Kidney (tissue), 14 donors: ENCODE measurements around the gene LMO3. TPM values are rescaled to one million over a fixed set of nuclear protein-coding genes. Genes with fewer than 3 reads are reported as not detected.

ENCODE experiments used
- DNase-seq, 5 donors: peaks; one replicate each; pipeline ENCODE4 v3.0.0-alpha.2; 2013 to 2020
- FAIRE-seq: peaks from 2 replicates; lab custom pipeline; 2012; peaks lifted over from hg19 to GRCh38; lab: Jason Lieb, UNC
- H3K27ac ChIP-seq, 2 donors: one replicate each; pipeline ENCODE4 v1.7.0; 2013; ENCODE audit warnings: low read depth in 2 of 2, low read length in 2 of 2, inconsistent platforms in 1 of 2
- H3K27me3 ChIP-seq: one replicate; pipeline ENCODE4 v1.7.1; 2013; ENCODE audit warnings: low read length, inconsistent platforms; ENCODE audit not compliant: control insufficient read depth, insufficient read depth
- H3K36me3 ChIP-seq, 3 donors: one replicate each; pipeline versions ENCODE4 v1.7.0 to v1.7.1; 2013; ENCODE audit warnings: low read length in 3 of 3, control low read depth in 1 of 3, inconsistent platforms in 1 of 3; ENCODE audit not compliant: insufficient read depth in 3 of 3, control insufficient read depth in 2 of 3
- H3K4me1 ChIP-seq, 3 donors: one replicate each; pipeline versions ENCODE4 v1.7.0 to v1.7.1; 2013; ENCODE audit warnings: low read length in 3 of 3, inconsistent platforms in 1 of 3, low read depth in 1 of 3; ENCODE audit not compliant: control insufficient read depth in 2 of 3, insufficient read depth in 2 of 3
- H3K4me3 ChIP-seq, 3 donors: one replicate each; pipeline versions ENCODE4 v1.7.0 to v1.8.1; 2013; ENCODE audit warnings: low read length in 3 of 3, control low read depth in 1 of 3, inconsistent platforms in 1 of 3
- H3K9ac ChIP-seq, 3 donors: one replicate each; pipeline versions ENCODE4 v1.7.0 to v1.7.1; 2013; ENCODE audit warnings: low read length in 3 of 3, control low read depth in 1 of 3, inconsistent platforms in 1 of 3
- H3K9me3 ChIP-seq, 3 donors: one replicate each; pipeline versions ENCODE4 v1.7.0 to v1.7.1; 2013; ENCODE audit warnings: low read length in 3 of 3, control low read depth in 1 of 3, inconsistent platforms in 1 of 3; ENCODE audit not compliant: control insufficient read depth in 2 of 3, insufficient read depth in 1 of 3
- CTCF ChIP-seq: IDR thresholded peaks from 3 replicates; pipeline ENCODE4 v1.5.1; 2012; ENCODE audit warnings: mild to moderate bottlenecking, moderate library complexity, borderline replicate concordance; ENCODE audit not compliant: insufficient read depth; ENCODE audit errors: extremely low read depth
- intact Hi-C: fragments of 100-400 bp; cut with DNase I; formaldehyde crosslinking; loops from one replicate; pipeline ENCODE4 v1.11.1; 2022
- polyA plus RNA-seq: library from polyadenylated mRNA; stranded (reverse); fragments of 350-450 nt; fragmentation: Illumina TruSeq; extraction: RNeasy Lipid Tissue Mini Kit (QIAGEN cat#74804); gene quantifications from one replicate; pipeline ENCODE4 v1.2.3, GENCODE V29; 2014; ENCODE audit warnings: low read depth, low replicate concordance; ENCODE audit not compliant: insufficient read depth
- total RNA-seq: library from RNA; stranded (reverse); fragmentation: NEBNext Ultra II Directional; extraction: Animal tissue kit (Norgen Biotek cat#: 25700); gene quantifications from one replicate; pipeline ENCODE4 v1.2.1, GENCODE V29; 2021
- donor health status: control.
- donor health status: control.
- donor health status: control.
- donor health status: control.
- donor health status: control.
- donor health status: DM: yes; HTN: yes; CAD: no.
- donor health status: Normal renal cell carcinoma (clear cell type).

The LMO3 gene
- total and polyA plus RNA-seq, 2 donors from 2014 or later = 3.7 to 4.6 TPM

GRCh38 chr12:16520328-16520727, 85.6 kb downstream of the LMO3 start:
- FAIRE-seq (no peak), DNase-seq (no peak)
- Histone ChIP-seq H3K9me3 (no peaks in the 10 kb centered on the region), H3K4me1 (no peaks in the 10 kb centered on the region), H3K27me3 (no peaks in the 10 kb centered on the region), H3K27ac (no peak overlapping the region), H3K36me3 (no peaks in the 10 kb centered on the region), H3K4me3 (no peak overlapping the region), H3K9ac (no peak overlapping the region)
- no peak for TF ChIP-seq CTCF
- intact Hi-C loops = no loop called here

GRCh38 chr12:16515666-16516065, 90.3 kb downstream of the LMO3 start:
- FAIRE-seq = no peak

GRCh38 chr12:16513231-16513630, 92.7 kb downstream of the LMO3 start:
- Histone ChIP-seq H3K9ac (no peak overlapping the region), H3K9me3 (no peaks in the 10 kb centered on the region), H3K36me3 (no peaks in the 10 kb centered on the region), H3K27ac (no peak overlapping the region), H3K4me1 (no peaks in the 10 kb centered on the region), H3K27me3 (no peaks in the 10 kb centered on the region), H3K4me3 (no peak overlapping the region)
- no peak for TF ChIP-seq CTCF
- DNase-seq = no peak
- FAIRE-seq = no peak
- intact Hi-C loops = no loop called here

More at GRCh38 chr12:16515666-16516065, 90.3 kb downstream of the LMO3 start:
- no peak for DNase-seq
- Histone ChIP-seq H3K4me1 (no peaks in the 10 kb centered on the region), H3K4me3 (no peak overlapping the region), H3K9ac (no peak overlapping the region), H3K27ac (no peak overlapping the region), H3K9me3 (no peaks in the 10 kb centered on the region), H3K27me3 (no peaks in the 10 kb centered on the region), H3K36me3 (no peaks in the 10 kb centered on the region)
- intact Hi-C loops = no loop called here
- no peak for TF ChIP-seq CTCF

GRCh38 chr12:16509411-16509810, 96.6 kb downstream of the LMO3 start:
- Histone ChIP-seq H3K9ac (no peak overlapping the region), H3K4me3 (no peak overlapping the region), H3K4me1 (no peaks in the 10 kb centered on the region), H3K27me3 (no peaks in the 10 kb centered on the region), H3K36me3 (no peaks in the 10 kb centered on the region), H3K27ac (no peak overlapping the region), H3K9me3 (no peaks in the 10 kb centered on the region)
- FAIRE-seq (no peak), DNase-seq (no peak)
- intact Hi-C loops = no loop called here
- no peak for TF ChIP-seq CTCF
